GM20431 (cell line): ENCODE data around the gene RHEX.
"Not testable (repeated sequence)": the region's sequence is repeated elsewhere in the genome, so short reads cannot be mapped to it uniquely, and the experiment has no call there.

Source experiments
- in situ Hi-C: fragments of 300-500 bp; cut with MseI, MboI; formaldehyde crosslinking; loops from one replicate; pipeline ENCODE4 v1.15.0; 2020; ENCODE audit warnings: low sequenced_read_pairs; ENCODE audit not compliant: unreplicated experiment

The RHEX gene, protein sequence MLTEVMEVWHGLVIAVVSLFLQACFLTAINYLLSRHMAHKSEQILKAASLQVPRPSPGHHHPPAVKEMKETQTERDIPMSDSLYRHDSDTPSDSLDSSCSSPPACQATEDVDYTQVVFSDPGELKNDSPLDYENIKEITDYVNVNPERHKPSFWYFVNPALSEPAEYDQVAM

DNA sequence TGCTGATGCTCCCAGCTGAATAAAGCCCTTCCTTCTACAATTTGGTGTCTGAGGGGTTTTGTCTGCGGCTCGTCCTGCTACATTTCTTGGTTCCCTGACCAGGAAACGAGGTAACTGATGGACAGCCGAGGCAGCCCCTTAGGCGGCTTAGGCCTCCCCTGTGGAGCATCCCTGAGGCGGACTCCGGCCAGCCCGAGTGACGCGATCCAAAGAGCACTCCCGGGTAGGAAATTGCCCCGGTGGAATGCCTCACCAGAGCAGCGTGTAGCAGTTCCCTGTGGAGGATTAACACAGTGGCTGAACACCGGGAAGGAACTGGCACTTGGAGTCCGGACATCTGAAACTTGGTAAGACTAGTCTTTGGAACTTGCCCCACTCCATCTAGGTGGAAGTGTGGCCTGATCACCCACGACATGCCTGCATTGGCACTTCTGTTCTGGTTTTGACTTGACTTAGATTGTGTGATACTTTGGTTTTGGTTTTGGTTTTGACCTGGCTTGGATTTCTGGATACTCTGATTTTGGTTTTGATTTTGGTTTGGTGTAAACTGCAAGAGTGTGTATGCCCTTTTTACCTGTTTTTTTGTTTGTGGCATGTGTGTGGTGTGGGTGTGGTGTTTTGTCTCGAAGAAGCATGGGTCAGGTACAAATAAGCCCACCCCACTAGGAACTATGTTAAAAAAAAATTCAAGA lies at the start of gene RHEX:
TSS of gene RHEX (plus strand) at position 255 of the 692 bp plus-strand sequence. CDS start 44,656 bp downstream, outside the sequence.
- in situ Hi-C loops = not testable (repeated sequence)

- in situ Hi-C loops = no loop called here
These were observed 48.8 kb upstream of the RHEX start for GRCh38 chr1:206003854-206004800.

DNA sequence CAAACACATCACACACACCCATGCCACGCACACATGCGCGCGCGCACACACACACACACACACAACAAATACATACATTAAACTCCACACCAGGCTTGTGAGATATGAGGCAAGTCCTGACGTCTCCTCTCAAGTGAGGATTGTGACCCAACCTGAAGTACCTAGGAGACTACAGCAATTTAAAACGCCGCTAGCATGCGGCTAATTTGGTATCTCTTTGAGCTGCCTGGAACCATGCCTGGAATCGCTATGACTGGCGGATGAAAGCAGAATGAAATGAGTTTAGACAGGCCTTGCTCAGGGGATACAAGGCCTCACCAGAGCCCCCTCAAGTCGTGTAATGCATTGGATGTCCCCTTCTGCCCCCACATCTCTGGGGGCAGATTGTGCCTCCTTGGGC lies 48.1 kb upstream of the RHEX start:
- in situ Hi-C loops = no loop called here

- in situ Hi-C loops = no loop called here
These were observed 47.7 kb upstream of the RHEX start for GRCh38 chr1:206005234-206005633.

DNA sequence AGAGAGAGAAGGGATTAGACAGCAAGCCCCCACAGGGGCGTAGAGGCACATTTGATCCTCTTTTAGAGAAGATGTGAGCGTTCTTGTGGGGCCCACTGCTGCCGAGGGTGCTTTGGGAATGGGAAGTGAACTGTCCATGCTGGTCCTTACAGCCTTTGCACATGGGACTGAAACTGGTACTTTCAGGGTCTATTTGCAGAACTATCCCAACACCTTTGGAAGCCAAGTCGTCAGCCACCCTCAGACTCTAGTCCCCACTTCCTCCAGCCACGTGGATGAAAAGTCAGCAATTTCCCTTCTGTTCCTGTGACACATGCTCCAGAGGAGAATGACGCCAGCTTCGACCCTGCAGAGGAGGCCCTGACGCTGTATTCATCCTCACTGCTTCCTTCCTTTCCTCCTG lies 47.2 kb upstream of the RHEX start:
- in situ Hi-C loops = no loop called here

DNA sequence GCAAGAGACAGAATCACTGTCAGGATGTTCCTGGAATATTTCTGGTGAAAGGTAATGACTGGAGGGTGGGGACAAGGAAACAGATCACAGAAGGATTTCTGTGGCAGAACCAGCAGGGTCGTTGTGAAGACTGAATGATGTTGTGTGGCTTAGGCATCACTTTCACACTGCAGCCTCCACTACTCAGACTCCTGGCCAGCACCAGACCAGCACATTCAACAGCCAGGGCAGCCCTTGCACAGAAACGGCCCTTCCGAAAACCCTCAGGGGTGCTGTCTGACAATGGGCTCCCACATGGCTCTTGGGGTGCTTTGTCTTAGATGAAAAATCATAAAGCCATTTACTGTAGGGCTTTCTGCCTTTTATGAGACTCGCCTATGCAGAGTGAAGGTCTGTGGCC lies 46.0 kb upstream of the RHEX start:
- in situ Hi-C loops = no loop called here

DNA sequence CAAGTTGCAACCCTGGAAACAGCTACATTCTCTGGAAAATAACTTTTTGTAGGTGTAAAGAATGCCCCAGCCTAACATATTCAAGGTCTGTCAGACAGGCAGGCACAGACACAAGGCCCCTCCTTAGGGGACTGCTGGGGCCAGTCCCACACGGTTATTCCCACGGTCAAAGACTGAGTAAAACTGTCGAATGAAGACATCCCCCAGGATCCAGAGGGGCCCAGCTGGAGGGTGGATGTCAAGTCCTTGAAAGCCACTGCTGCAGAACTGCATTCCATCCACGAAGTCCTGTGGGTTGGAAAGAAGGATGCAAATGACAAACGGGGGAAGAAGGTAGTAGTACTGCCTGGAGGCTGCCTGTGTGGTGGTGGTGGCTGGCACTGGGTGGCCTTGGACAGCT lies 42.9 kb upstream of the RHEX start:
- in situ Hi-C loops = no loop called here

GRCh38 chr1:206011057-206011456 lies 41.9 kb upstream of the RHEX start:
- in situ Hi-C loops = no loop called here

GRCh38 chr1:206012086-206012859 lies 40.7 kb upstream of the RHEX start:
- in situ Hi-C loops = no loop called here

DNA sequence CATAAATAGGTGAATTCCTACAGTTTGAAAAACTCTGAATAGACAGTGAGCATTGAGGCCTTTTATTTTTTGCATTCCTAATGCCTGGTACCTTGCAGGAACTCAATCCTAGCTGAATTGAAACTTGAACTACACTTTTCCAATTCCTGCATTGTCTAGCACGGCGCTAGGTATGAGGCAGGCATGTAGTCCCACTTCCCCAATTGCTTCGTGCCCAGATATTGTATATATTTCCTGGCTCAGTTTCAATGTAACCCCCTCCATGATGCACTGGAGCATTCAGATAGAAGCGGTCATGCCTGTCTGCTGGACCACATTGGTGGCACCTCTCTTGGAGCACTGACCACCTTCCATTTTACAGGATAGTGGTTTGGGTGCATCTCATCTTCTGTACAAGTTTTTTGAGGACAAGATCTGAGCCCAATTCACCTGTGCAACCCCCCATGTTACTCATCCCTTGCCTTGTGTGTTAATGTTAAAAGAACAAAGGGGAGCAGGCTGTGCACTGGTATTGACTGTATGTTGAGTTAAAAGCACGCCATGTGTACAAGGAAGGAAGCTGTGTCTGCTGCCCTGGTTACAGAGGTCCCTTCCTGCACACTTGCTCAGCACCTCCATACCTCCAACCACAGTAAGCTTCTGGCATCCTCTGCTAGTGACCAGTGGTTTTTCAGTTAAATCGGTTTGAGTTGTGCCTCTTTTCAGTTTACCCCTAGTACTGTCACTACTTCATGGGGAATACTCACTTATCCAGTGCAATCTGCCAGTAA lies 39.8 kb upstream of the RHEX start:
- in situ Hi-C loops = no loop called here

DNA sequence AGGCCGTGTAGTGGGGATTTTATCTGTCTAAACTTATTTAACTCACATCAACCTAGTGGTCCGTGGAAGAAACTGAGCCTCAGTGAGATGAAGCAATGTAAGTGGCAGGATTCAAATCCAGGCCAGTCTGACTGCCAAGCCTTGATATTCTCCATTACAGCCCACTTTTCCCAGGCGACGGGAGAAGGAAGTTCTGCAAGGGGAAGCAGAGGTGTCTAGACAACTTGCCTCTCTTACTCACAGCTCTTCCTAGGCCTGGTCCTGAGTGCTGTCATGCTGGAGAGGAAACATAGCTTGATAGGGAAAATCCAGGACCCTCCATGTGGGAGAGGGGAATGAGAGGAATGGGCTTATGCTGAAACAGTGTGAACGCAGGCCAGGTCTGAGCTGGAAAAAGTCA lies 38.4 kb upstream of the RHEX start:
- in situ Hi-C loops = no loop called here

GRCh38 chr1:206015071-206015470 lies 37.9 kb upstream of the RHEX start:
- in situ Hi-C loops = no loop called here

- in situ Hi-C loops = no loop called here
These were observed 32.5 kb upstream of the RHEX start for GRCh38 chr1:206020393-206021007.

DNA sequence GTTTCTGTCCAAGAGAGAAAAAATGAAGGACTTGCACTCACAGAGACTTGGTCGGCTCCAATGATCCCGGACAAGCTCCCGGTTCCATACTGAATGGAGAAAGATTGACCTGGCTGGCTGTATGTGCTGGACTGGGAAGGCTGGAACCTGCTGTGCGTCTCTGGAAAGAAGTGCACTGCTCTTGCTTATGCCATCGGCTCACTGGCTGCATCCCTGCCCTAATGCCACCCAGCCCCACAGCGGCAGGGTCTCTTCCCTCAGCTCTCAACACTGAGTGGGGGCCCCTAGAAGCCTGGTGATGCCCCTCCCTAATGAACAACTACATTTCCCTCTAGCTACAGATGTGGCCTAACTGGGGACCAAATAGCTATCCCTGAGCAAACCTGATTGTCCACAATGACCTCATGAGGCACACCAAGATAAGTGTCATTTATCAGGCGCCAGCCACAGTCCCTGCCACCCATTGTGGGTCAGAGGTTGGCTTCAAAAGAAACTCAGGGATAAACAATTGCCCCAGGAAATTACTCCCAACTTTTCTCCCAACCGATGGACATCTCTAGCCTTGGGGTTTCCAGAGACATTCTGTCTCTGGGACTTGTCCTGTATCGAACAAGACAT lies 31.9 kb upstream of the RHEX start:
- in situ Hi-C loops = no loop called here

DNA sequence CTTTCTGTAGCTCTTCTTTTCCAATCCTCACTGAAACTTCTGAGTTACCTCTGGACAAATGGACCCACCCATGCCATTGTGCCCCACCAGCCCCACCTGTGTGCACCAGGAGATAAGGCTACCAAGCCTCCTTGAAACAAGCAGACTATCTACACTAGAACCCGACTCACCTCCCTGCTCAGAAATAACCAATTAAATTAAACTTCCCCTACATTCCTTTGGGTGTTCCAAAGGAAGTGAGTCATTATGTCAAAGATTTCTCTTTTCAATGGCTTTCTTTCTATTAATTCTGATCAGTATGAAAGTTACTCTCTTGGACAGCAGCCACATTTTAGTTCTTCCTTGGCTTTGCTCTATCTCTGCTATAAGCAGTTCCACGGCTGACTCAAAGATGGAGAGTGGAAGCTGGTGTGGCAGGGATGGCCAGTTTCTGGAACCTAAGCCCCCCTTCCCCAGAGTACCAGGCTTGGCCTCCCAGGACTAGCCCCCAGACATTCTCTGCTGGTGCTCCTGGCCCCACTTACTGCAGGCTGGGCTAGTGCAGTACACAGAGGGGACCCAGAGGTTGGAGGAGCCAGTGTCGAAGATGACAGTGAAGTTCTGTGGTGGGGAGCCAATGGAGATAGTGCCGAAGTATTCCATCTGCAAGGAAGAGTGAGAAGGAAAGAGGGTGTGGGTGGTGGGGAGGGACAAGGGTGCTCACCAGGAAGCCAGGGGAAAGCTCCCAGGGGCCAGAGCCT lies 31.2 kb upstream of the RHEX start:
- in situ Hi-C loops = no loop called here

- in situ Hi-C loops = no loop called here
These were observed 30.2 kb upstream of the RHEX start for GRCh38 chr1:206022766-206023165.

GRCh38 chr1:206023695-206024094 lies 29.3 kb upstream of the RHEX start, which contains the start of gene CTSE:
Gene CTSE, minus strand, starts transcription at chr1:206023895. Its CDS starts 104 bp downstream, at chr1:206023791.
- in situ Hi-C loops = no loop called here

- in situ Hi-C loops = no loop called here
These were observed 27.6 kb upstream of the RHEX start for GRCh38 chr1:206025283-206025820.
